ENCODE results near the gene PIGX.

The PIGX gene

GRCh38 chr3:196753201-196753600, 41.0 kb downstream of the PIGX start:
- no peak for DNase-seq (ENCODE audit: low read depth, low spot score)
- H3K27ac ChIP-seq = no peak overlapping the region

DNA sequence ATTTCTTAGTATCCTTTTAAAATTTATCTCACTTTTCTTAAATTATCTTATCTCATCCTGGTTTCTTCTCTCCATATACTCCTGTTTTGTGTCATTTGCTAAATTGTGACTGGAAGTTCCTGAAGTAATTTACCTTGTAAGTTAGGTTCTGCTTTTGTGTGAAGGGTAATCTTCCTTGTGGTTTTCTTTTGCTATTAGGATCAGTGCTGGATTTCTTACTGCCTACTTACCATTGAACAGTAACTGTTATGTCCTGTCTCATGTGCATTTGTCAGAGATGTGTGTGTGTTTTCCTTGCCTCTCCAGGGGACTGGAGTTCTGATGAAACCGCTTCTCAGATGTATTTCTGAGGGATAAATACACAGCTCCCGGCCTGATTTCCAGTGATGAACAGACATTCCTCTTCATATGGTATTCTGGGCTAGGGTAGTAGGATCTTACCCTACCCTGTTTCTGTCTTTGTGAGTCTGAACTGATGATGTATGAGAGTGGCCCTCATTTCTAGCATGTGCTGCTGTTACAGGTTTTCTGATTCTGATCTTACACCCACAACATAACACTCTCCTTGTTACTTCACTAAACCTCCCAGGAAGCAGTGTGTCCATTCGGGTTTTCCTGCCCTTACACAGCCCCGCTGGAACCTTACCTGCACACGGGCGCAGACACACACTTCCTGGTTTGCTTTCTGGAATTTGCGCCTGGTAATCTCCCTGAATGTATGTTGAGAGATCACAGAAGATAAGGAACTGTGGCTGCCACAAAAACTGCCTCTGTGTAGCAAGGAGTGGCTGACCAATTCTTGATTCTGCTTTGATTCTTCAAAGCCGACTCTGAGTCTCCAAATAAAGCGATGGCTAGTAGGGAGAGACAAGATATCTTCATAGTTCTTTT, 42.2 kb downstream of the PIGX start:
- H3K27ac ChIP-seq = peak overlapping the region; percentile 19
- no peak for DNase-seq (ENCODE audit: low read depth, low spot score)

DNA sequence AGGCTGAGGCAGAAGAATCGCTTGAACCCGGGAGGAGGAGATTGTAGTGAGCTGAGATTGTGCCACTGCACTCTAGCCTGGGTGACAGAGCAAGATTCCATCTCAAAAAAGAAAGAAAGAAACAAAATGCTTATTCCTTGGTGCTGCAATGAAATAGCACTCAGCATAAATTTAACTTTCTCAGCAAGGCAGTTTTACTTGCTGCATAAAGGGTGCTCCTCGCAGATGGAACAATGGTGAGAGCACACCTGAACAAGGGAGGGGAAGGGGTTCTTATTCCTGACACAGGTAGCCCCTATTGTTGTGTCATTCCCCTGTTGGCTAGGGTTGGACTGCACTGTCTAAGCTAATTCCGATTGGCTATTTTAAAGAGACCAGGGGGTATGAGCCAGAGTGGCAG, 44.6 kb downstream of the PIGX start:
- no peak for DNase-seq (ENCODE audit: low read depth, low spot score)
- no peak overlapping the region for H3K27ac ChIP-seq

GRCh38 chr3:196757876-196758739, 45.9 kb downstream of the PIGX start:
- no peak overlapping the region for H3K27ac ChIP-seq
- no peak for DNase-seq (ENCODE audit: low read depth, low spot score)

GRCh38 chr3:196763179-196763578, 51.0 kb downstream of the PIGX start:
- DNase-seq (ENCODE audit: low read depth, low spot score) = no peak
- H3K27ac ChIP-seq = no peak overlapping the region

GRCh38 chr3:196765454-196765853, 53.3 kb downstream of the PIGX start:
- no peak for DNase-seq (ENCODE audit: low read depth, low spot score)
- no peak overlapping the region for H3K27ac ChIP-seq

DNA sequence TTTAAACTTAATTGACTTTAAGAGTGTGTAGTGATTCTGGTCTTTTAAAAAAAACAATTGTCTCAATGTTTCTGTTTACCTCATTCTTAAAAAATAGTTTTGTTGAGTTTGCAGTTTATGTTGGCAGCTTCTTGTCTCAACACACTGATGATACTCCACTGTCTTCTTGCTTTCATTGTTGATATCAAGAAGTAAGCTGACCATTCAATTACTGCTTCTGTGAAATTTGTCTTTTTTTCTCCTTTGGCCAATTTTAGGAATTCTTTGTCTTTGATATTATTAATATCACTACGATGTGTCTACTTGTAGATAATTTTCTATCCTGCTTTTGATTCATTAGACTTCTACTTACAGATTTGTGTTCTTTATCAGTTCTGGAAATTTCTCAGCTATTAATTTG, 58.9 kb downstream of the PIGX start:
- H3K27ac ChIP-seq = no peak overlapping the region
- no peak for DNase-seq (ENCODE audit: low read depth, low spot score)

DNA sequence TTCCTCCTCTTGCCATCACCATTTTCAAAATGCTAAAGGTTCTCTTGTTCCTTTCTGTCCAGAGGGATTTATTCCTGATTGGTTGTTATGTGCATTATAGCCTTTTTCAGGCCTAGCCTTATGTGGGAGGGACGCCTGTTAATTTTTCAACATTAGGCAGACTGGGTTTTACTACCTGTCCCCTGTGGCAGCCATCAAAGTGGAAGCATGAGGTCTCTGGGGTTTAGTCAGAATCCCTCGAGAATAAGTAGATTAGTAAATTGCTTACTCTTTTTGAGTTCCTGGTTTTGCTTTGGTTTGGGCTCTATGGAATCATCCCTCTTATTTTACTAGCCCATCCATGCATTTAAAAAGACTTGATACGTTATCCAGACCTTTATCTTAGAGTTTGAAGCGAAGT, 59.9 kb downstream of the PIGX start:
- no peak for DNase-seq (ENCODE audit: low read depth, low spot score)
- H3K27ac ChIP-seq = no peak overlapping the region

- peak overlapping the region; percentile 77 for H3K27ac ChIP-seq
- DNase-seq (ENCODE audit: low read depth, low spot score) = no peak
Measured at GRCh38 chr3:196772897-196773296, 60.7 kb downstream of the PIGX start.

DNA sequence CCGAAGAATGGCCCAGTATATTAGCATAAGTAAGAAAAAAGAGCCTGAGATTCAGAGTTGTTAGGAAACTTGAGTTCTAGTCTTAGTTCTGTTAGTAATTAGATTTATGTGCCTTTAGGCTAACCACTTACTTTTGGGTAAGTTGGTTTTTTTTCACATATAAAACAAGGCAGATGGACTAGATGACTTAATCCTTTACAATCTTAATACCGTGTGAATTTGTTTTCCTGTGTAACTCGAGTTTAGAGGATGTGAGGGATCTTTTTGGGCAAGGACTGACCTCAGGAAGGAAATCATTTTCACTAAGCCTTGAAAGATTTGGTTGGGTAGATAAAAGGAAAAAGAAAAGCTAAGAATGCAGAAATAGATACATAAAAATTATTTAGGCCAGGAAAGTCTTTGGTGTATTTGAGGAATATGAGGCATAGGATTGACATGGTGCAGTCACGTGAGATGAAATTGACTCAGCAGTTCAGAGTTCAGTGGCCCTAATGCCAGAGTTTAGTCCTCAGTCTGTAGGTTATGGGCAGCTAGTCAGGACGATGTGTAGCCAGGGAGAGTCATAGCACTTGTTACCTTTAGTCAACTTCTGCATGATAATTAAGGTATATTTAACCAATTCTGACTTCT, 62.1 kb downstream of the PIGX start:
- H3K27ac ChIP-seq = peak overlapping the region; percentile 77
- no peak for DNase-seq (ENCODE audit: low read depth, low spot score)

DNA sequence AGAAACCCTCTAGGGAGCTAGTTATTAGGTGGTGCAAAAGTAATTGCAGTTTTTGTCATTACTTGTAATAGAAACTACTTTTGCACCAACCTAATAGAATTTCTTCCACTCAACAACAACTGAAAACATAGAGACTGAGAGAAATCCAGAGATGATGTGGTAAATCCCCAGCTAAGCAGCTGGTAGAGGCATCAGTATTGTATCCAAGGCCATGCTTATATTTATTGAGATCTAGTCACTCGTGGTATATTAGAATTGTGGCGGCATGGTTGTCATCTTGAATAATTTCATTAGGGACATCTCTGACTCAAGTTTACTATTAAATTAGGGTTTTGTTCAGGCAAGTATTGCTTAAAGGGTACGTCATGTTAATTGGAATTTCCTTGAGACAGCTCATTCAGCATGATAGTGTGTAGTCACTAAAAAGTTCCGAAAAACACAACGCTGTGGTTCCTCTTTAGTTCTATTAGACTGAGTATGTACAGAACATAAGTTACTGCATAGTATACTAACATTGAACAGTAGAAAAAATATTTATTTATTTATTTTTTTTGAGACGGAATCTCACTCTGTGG, 62.8 kb downstream of the PIGX start:
- peak; percentile 37 for DNase-seq (ENCODE audit: low read depth, low spot score)
- peak overlapping the region; percentile 77 for H3K27ac ChIP-seq

DNA sequence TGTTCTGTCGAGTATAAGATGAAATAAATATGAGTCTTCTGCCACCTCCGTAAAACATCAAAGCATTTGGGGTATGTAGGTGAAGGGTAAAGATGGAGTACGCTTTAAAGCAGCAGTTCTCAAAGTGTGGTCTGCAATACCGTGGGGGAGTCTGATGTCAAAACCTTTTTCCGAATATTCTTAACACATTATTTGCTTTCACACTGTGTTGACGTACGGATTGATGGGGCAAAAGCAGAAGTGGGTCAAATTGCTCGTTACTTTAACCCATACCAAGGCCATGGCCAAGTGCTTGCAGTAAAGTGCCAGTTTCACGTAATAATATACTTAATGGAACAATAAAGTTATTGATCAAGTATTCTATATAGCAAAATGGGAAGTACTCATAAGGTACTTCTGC, 63.8 kb downstream of the PIGX start:
- no peak for DNase-seq (ENCODE audit: low read depth, low spot score)
- H3K27ac ChIP-seq = peak overlapping the region; percentile 77

DNA sequence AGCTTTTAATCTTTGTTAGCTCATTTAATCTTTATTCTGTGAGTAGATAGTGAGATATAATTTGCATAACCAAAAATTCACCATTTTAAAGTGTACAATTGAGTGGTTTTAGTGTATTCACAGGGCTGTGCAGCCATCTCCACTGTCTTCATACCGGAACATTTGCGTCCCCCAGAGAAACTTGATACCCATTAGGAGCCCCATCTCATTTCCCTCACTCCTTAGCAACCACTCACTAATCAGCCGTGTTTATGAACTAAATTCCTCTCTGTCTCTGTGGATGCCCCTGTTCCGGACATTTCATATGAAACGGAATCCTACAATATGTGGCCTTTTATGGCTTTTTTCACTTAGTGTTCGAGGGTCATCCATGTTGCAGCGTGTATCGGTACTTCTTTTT, 65.7 kb downstream of the PIGX start:
- H3K27ac ChIP-seq = peak overlapping the region; percentile 77
- no peak for DNase-seq (ENCODE audit: low read depth, low spot score)

- DNase-seq (ENCODE audit: low read depth, low spot score) = peak; percentile 27
- peak overlapping the region; percentile 77 for H3K27ac ChIP-seq
Measured at GRCh38 chr3:196778755-196779154, 66.6 kb downstream of the PIGX start.

GRCh38 chr3:196782511-196782910, 70.3 kb downstream of the PIGX start:
- DNase-seq (ENCODE audit: low read depth, low spot score) = no peak
- no peak overlapping the region for H3K27ac ChIP-seq
